GM19372 (cell line): ENCODE data around the gene CELF4.
"Not testable (repeated sequence)": the region's sequence is repeated elsewhere in the genome, so short reads cannot be mapped to it uniquely, and the experiment has no call there.

Experiments used
- ATAC-seq: cut with Tn5 transposase; IDR thresholded peaks from one replicate; pipeline ENCODE4 v1.9.1; 2021; ENCODE audit warnings: mild to moderate bottlenecking, low read depth, moderate library complexity; ENCODE audit not compliant: unreplicated experiment

CELF4 gene

DNA sequence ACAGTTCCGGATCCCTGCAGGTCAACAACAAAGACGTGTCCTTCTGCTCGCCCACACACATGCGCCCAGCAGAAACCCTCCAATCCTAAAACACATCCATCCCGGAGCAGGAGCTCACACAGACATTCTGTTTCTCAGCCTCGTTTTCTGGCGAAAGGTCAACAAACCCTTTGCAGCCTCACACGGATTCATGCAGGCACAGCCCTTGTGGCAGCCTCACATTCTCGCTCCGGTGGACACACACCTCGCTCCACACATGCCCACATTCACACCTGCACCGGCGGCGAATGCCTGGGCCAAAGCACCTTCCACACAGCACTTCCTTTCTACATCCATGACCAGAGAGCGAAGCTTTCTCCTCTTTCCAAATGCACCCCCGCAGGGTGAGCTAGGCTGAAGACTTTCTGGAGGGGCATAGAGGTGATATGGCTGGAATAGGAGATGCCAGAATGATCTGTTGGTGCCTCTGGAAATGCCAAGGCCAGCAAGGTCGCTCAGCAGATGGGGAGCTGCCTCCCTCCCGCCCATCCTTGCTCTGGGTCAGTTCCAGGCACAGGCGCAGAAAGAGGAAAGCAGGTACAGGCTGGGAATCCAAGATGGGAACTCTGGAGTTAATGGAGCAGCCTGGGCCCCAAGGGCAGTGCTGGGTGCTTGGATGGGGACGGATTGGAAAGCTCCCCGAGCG lies 88.8 kb downstream of the CELF4 start:
- no peak for ATAC-seq

- no peak for ATAC-seq
These were observed 89.4 kb downstream of the CELF4 start for GRCh38 chr18:37476182-37476581.

DNA sequence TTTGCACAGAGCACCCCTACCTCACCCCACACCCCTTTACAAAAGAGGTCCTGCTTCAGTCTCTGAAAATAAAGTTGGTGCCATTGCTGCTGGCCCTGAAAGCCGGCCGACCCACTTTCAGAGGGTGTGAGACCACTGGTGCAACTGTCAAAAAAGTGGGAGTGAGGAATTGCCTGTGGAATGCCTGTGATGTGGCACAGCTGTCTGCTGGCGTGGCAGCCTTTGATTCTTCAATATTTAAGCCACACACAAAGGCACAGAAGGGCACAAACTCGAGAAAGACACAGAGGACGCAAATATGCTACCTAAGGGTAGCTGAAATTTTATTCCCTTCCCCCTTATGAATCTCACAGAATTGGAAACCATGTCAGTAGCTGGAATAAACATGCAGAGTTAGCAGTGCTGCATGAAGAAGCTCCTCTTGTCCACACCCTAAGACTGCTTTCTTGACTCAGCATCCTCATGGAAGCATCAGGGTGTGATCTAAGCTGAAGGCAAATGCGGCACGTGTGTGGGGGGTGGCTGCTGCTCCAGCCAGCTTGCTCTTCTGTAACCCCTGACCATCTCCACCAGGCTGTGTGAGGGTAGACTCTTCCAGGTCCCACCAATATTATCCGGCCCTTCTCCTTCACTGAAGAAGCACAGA lies 92.3 kb downstream of the CELF4 start:
- no peak for ATAC-seq

DNA sequence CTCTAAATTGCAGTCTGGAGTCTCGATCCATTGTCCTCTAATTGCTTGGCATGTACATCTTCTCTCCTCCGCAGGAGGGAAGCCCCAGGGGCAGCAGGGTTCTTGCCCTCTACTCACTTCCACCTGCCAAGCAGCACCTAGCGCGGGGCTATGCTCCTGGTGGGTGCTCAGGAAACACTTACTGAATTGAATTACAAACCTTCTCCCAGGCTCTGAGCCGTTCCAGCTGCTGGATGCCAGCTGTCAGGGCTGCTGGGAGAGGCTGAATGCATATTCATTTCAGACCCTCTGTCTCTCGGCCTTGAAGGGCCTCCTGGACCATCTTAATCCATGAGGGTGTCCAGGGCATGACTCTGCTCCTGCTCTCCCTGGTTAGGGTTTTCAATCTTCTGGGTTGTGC lies 94.0 kb downstream of the CELF4 start:
- no peak for ATAC-seq

GRCh38 chr18:37470986-37471385 lies 94.6 kb downstream of the CELF4 start:
- ATAC-seq = no peak

- no peak for ATAC-seq
These were observed 98.5 kb downstream of the CELF4 start for GRCh38 chr18:37467002-37467662.

- no peak for ATAC-seq
These were observed 99.6 kb downstream of the CELF4 start for GRCh38 chr18:37465958-37466357.

DNA sequence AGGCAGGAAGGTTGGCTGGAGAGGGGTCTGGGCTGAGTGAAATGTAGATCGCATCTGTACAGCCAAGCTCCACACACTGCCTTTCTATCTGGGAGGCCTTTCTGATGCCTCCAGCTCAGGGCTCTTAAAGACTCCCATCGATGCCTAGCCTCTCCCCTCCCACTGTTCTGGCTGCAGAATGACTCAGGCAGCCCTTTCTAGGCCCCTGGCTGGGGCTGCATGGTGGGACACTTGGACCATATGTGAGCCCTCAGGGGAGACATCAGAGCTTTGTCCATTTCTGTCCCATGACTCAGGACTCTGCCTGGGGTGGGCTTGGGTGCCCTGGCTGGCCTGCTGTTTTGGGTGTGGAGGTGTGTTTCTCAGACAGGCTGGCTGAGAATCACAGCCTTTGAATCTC lies 101.3 kb downstream of the CELF4 start:
- ATAC-seq = no peak

- not testable (repeated sequence) for ATAC-seq
These were observed 104.3 kb downstream of the CELF4 start for GRCh38 chr18:37461329-37461728.

- ATAC-seq = no peak
These were observed 105.0 kb downstream of the CELF4 start for GRCh38 chr18:37460604-37461003.

- no peak for ATAC-seq
These were observed 106.9 kb downstream of the CELF4 start for GRCh38 chr18:37458697-37459096.

DNA sequence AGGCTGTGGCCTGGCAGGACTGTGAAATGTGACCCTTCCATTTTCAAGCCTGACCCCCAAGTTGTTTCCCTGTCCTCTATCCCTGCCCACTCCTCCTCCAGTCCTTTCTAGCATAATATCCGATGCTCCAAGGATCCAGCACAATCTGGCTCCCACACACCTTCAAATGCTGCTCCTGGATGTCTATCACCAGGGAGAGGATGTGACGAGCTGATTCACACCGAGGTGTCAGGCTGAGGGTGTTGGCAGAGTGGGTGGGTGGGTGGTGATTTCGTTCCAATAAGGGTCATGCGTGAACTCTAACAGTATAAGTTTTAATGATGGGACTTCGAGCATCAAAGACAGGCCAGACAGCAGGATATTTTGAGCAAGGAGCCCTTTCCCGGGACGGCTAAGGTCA lies 107.8 kb downstream of the CELF4 start:
- ATAC-seq = no peak

GRCh38 chr18:37457341-37457740 lies 108.3 kb downstream of the CELF4 start:
- ATAC-seq = no peak

DNA sequence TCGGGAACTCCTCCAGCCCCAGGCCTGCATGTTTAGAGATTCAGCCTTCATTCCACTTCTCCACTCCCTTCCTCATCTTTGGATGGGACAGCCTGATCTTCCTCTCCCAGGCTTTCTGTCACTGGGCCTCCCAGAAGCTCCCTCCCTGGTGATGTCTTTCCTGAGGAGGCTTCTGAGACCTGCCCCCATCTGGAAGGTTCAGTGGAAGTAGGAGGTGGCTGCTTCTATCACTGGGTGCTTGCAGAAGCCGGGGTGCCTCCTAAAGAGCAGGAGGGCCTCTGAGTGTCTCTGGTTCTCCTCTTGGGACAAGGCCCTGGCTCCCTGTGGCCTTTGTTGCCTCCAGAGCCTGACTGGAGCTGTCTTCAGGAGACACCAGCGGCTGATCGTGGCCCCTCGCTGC lies 108.7 kb downstream of the CELF4 start:
- ATAC-seq = no peak

- no peak for ATAC-seq
These were observed 109.2 kb downstream of the CELF4 start for GRCh38 chr18:37456395-37456794.

DNA sequence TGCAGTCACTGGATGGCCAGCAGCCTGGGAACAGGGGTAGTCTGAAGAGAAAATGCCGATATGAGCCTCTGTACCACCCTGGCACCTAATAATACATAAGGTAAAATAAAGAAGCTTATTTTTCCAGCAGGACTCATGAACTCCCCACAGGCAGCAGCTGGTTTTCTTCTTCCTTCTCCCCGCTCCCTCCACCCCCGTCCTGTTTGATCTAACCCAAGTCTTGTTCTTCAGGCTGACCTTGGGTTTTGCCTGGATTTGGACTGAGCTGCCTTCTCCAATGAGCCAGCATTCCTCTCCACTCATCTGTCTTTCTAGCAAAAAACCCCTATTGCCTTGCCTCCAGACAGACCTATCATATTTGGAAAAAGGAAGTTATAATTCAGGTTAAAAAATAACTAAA lies 111.8 kb downstream of the CELF4 start:
- no peak for ATAC-seq

GRCh38 chr18:37452682-37453385 lies 112.8 kb downstream of the CELF4 start:
- ATAC-seq = no peak

- ATAC-seq = no peak
These were observed 113.6 kb downstream of the CELF4 start for GRCh38 chr18:37452015-37452414.

- no peak for ATAC-seq
These were observed 114.3 kb downstream of the CELF4 start for GRCh38 chr18:37451239-37451825.

- no peak for ATAC-seq
These were observed 115.0 kb downstream of the CELF4 start for GRCh38 chr18:37450434-37451132.
